Measurements from ENCODE around the gene OBSCN. TPM values are rescaled to one million over a fixed set of nuclear protein-coding genes. Genes with fewer than 3 reads are reported as not detected.

The OBSCN gene
- total RNA-seq, 1 experiment from 2014 or later: 10.5 TPM

GRCh38 chr1:228180959-228181644 is 26.7 kb upstream of the OBSCN start:
- H3K4me3 ChIP-seq (ENCODE audit: low read depth in 2 of 2, low read length in 2 of 2): no peak overlapping the region
- no peaks in the 10 kb centered on the region for H3K9me3 ChIP-seq (ENCODE audit: control insufficient read depth, insufficient read depth, low read depth, low read length)
- ATAC-seq (no peak), DNase-seq (ENCODE audit: low read depth, low spot score) (no peak)
- H3K4me1 ChIP-seq (ENCODE audit: control insufficient read depth, insufficient read depth, low read length): no peaks in the 10 kb centered on the region
- no peak for TF ChIP-seq TCF7L2 (IDR thresholded peaks at IDR 0.05; ENCODE audit: low read depth, low read length)
- no peak for TF ChIP-seq CTCF (IDR thresholded peaks at IDR 0.05)
- TF ChIP-seq SIN3A (IDR thresholded peaks at IDR 0.05; ENCODE audit: borderline replicate concordance, insufficient read depth, low read depth, low read length): no peak
- no peak for TF ChIP-seq REST (IDR thresholded peaks at IDR 0.05; ENCODE audit: insufficient read depth in 1 of 2, low read depth in 2 of 2, low read length in 1 of 2)
- no peak for TF ChIP-seq POLR2AphosphoS5 (IDR thresholded peaks at IDR 0.05; ENCODE audit: low read depth, low read length)
- in situ Hi-C loops (cut with HindIII; ENCODE audit: low pct_unique_long_range_greater_than_20kb, low sequenced_read_pairs) (no loop called here), intact Hi-C loops (cut with micrococcal nuclease; ENCODE audit: unreplicated experiment) (no loop called here)
- H3K27me3 ChIP-seq (ENCODE audit: control insufficient read depth, insufficient read depth, low read length): no peaks in the 10 kb centered on the region
- no peak overlapping the region for H3K27ac ChIP-seq (ENCODE audit: low read length)
- CTCF ChIA-PET: no interaction called here
- POLR2A ChIA-PET: no interaction called here
- no TSS peak for BruUV-seq (replicated peaks)
- no peaks in the 10 kb centered on the region for H3K36me3 ChIP-seq (ENCODE audit: control insufficient read depth, insufficient read depth, low read length)

- Histone ChIP-seq H3K36me3 (ENCODE audit: control insufficient read depth, insufficient read depth, low read length) (no peaks in the 10 kb centered on the region), H3K27ac (ENCODE audit: low read length) (no peak overlapping the region), H3K4me3 (ENCODE audit: low read depth in 2 of 2, low read length in 2 of 2) (no peak overlapping the region), H3K4me1 (ENCODE audit: control insufficient read depth, insufficient read depth, low read length) (no peaks in the 10 kb centered on the region), H3K27me3 (ENCODE audit: control insufficient read depth, insufficient read depth, low read length) (no peaks in the 10 kb centered on the region), H3K9me3 (ENCODE audit: control insufficient read depth, insufficient read depth, low read depth, low read length) (no peaks in the 10 kb centered on the region)
- ATAC-seq (no peak), DNase-seq (ENCODE audit: low read depth, low spot score) (no peak)
- ChIA-PET CTCF (no interaction called here), POLR2A (no interaction called here)
- no TSS peak for BruUV-seq (replicated peaks)
- intact Hi-C loops (cut with micrococcal nuclease; ENCODE audit: unreplicated experiment): no loop called here
- TF ChIP-seq TCF7L2 (IDR thresholded peaks at IDR 0.05; ENCODE audit: low read depth, low read length) (no peak), CTCF (IDR thresholded peaks at IDR 0.05) (no peak), SIN3A (IDR thresholded peaks at IDR 0.05; ENCODE audit: borderline replicate concordance, insufficient read depth, low read depth, low read length) (no peak), REST (IDR thresholded peaks at IDR 0.05; ENCODE audit: insufficient read depth in 1 of 2, low read depth in 2 of 2, low read length in 1 of 2) (no peak), POLR2AphosphoS5 (IDR thresholded peaks at IDR 0.05; ENCODE audit: low read depth, low read length) (no peak)
- in situ Hi-C loops (cut with HindIII; ENCODE audit: low pct_unique_long_range_greater_than_20kb, low sequenced_read_pairs): no loop called here
These were observed 26.2 kb upstream of the OBSCN start for GRCh38 chr1:228181645-228182034.
